Fibroblast of villous mesenchyme (primary cell): ENCODE measurements around the gene FHAD1. TPM values are rescaled to one million over a fixed set of nuclear protein-coding genes. Genes with fewer than 3 reads are reported as not detected.

Source experiments
- DNase-seq: peaks from one replicate; pipeline ENCODE4 v3.0.0-alpha.2; 2010; ENCODE audit warnings: low read depth
- H3K4me3 ChIP-seq: 2 replicates; pipeline ENCODE4 v1.5.1; 2011; ENCODE audit warnings: low read depth, mild to moderate bottlenecking, low read length
- CTCF ChIP-seq: IDR thresholded peaks from 2 replicates; pipeline ENCODE4 v1.5.1; 2012; ENCODE audit warnings: low read depth, mild to moderate bottlenecking, low read length; ENCODE audit not compliant: insufficient read depth
- total RNA-seq: library from RNA; depleted of rRNA; stranded (reverse); fragments of >200 nt; gene quantifications from 2 replicates; pipeline ENCODE4 v1.2.3, GENCODE V29; 2012

The FHAD1 gene
- total RNA-seq, 1 donor: under 0.01 TPM

DNA sequence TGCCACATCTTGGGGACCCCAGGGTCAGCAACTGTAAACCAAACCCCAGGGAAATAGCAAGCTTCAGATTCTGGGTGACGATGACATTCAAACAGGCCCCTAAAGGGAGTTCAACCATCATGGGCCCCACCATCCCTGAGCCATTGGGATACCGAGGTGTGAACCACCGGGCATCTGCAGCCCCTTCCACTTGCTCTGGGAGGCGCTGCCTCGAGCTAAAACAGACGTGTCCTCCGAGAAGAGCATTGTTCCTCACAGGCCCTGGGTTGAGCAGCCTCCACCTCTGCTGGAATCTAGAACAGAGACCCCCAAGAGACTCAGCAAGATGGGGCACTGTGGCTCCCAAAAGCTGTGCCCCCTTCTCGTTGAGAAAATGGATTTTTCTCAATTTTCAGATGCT, 143.6 kb downstream of the FHAD1 start:
- TF ChIP-seq CTCF: no peak
- no peak for DNase-seq

DNA sequence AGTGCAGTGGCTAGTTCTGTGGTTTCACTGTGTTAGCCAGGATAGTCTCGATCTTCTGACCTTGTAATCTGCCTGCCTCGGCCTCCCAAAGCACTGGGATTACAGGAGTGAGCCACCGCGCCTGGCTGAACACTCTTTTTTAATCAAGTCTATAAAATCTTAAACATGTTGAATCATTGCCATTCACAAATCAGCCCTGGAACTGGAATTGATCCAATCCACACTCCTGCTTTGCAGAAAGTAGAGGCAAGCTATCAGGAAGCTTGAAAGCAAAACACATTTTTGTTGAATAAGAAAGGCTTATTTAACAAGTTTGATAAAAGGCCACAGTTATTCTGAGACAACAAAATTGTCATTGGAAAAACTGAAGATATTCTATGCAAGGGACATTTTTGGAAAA, 144.3 kb downstream of the FHAD1 start:
- H3K4me3 ChIP-seq: no peak overlapping the region
- no peak for DNase-seq
- TF ChIP-seq CTCF: no peak

More for the DNA sequence above, 143.6 kb downstream of the FHAD1 start:
- no peak overlapping the region for H3K4me3 ChIP-seq

DNA sequence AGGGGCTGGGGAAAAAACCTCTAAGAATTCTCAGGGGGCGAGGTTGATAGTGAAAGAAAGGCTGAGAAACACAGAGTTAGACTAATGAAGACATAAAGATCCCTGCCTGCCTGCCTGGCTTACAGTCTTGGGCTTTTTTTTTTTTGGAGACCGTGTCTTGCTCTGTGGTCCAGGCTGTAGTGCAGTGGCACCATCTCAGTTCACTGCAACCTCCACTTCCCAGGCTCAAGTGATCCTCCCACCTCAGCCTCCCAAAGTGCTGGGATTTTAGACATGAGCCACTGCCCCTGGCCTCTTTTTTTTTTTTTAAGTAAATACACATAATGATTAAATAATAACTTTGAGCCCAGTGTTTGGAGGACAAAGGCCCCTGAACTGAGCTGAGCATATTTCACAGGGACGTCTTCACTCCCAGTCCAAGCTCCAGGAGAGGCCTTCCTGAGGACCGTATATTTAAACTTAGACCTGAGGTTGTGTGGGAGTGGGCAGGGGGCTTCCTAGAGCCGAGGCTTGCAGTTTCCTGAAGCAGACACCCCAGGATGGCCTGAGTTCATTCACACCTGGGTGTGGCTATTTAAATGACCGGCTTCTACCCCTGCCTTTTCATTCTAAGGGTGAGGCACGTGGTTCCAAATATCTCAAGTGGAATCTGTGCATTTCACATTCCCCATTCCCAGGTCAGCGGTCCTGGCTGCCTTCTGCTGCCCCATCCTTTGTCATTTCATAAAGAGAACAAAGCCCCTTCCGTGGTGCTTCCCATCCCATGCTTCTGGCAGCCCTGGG, 146.6 kb downstream of the FHAD1 start:
- TF ChIP-seq CTCF: no peak
- no peak for DNase-seq
- no peak overlapping the region for H3K4me3 ChIP-seq

GRCh38 chr1:15394258-15394690, 147.3 kb downstream of the FHAD1 start:
- DNase-seq: no peak
- no peak for TF ChIP-seq CTCF
- H3K4me3 ChIP-seq: no peak overlapping the region

GRCh38 chr1:15397236-15397635, 150.2 kb downstream of the FHAD1 start:
- DNase-seq: no peak
- no peak overlapping the region for H3K4me3 ChIP-seq
- no peak for TF ChIP-seq CTCF

- TF ChIP-seq CTCF: no peak
- H3K4me3 ChIP-seq: no peak overlapping the region
- no peak for DNase-seq
Observed at GRCh38 chr1:15399710-15400109, 152.7 kb downstream of the FHAD1 start.

DNA sequence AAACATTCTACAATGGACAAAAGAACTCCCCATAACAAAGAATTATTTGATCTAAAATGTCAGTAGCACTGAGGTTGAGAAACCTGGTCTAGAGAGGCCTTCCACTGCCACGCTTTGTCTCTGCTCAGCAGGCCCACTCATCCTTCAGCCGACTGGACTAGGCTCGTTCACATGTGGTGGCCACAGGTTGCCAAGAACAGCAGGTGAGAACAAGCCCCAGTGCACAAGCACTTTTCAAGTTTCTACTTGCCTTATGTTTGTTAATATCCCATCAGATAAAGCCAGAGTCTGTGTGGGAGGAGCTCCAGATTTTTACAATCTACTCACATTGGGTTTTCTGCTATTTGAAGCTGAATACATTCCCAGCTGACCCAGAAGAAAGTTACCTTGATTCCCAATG, 153.6 kb downstream of the FHAD1 start:
- no peak for DNase-seq
- no peak for TF ChIP-seq CTCF
- H3K4me3 ChIP-seq: no peak overlapping the region
